DMS153 treated with DMSO at 0.1 percent for 48 hours (cell line): Measurements from ENCODE around the gene AMER3.
A peak's percentile ranks its signal among the peaks of the same experiment; 100 is the strongest.

Experiments used
- DNase-seq: peaks from one replicate; lab custom pipeline; 2025; ENCODE audit not compliant: unreplicated experiment; lab: John Stamatoyannopoulos, UW

The AMER3 gene

DNA sequence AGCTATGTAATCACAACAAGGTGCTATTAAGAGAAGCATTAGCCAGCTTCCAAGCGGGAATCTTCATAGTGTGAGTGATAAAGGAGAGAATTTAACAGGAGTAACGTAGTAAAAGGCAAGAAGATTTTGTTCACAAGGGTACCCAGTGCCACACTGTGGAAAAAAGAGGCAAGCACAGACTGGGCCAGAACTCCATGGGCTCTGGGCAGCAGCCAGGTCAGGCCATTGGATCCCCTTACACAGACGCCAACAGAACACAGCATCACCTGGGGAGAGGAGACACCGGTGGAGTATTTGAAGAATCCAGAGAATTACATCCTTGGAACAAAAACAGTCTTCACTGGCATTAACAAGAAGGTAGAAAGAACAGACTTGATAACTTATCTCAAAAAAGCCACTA, 21.2 kb downstream of the AMER3 start:
- no peak for DNase-seq

DNA sequence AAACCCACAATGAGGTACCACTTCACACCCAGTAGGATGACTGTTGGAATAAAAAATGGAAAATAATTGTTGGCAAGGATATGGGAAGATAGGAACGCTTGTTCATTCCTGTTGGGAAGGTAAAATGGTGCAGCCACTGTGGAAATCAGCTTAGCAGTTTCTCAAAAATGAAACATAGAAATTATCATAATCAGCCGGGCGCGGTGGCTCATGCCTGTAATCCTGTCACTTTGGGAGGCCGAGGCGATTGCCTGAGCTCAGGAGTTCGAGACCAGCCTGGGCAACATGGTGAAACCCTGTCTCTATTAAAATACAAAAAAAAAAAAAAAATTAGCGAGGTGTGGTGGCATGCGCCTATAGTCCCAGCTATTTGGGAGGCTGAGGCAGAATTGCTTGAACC, 23.4 kb downstream of the AMER3 start:
- no peak for DNase-seq

DNA sequence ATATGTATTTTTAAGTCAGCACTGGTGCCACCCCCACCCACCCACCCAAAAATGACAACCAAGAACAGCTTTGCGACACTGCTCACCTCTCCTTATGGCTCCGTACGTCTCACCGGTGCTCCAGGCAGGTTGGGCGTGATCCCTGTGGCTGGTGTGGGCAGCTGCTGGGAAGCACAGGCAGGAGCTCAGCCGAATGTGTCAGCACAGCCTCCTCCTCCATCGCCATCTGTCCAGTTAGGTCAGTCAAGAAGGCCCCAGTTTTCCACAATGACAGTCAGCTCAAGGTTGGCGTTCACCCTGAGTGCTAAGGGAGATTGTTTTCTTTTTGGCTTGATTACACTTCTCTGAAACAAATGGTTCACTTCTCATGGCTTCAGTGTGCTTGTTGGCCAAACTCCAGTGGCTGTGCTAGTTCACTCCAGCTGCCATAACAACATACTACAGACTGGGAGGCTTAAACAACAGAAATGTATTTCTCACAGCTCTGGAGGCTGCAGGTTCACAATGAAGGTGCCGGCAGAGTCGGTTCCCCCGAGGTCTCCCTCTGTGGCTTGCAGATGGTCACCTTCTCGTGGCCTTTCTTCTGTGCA, 30.2 kb downstream of the AMER3 start:
- no peak for DNase-seq

DNA sequence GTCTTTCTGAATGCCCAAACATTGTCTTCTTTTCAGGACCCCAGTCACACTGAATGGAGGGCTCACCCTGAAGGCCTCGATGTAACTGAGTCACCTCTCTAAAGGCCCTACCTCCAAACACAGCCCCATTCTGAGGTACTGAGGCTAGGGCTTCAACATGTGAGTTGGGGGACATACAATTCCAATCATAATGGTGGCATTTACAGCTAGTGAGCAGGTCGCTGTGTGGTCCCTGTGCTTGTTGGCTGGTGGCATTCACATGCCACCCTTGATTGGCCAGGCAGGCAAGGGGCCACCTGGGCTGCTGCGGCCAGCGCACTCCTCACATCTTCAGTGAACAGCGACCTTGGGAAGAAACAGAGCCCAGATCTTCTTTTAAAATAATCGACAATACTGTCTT, 30.7 kb downstream of the AMER3 start:
- no peak for DNase-seq

DNA sequence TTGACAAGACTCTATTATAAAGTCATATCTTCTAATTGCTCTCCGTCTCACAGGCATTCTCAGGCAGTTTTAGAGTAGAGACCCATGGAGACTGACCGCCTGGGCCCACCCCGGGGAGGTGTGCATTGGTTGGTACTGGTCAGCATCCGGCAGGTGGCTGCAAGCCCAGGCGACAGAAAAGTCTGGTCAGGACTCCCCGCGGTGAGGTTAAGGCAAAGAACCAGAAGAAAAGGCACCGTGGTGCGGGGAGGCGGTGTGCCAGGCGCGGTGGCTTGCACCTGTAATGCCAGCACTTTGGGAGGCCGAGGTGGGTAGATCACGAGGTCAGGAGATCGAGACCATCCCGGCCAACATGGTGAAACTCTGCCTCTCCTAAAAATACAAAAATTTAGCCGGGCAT, 32.5 kb downstream of the AMER3 start:
- no peak for DNase-seq

DNA sequence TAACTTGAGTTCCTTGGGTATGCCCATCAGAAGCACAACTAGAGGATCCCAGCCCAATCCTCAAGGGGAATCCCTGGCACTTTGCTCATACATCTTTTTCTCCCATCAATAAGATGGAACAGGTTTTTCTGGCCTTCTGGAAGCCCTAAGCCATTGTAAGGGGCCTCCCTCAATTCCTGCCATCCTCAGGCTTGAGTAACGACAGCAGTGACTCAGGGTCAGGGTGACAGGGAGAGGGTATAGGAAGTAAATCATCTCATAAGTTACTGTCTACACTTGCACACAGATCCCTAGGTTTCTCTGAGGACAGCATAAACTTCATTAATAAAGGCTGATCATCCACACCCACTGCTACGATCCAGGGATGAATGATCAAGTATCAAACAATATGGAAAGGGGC, 35.0 kb downstream of the AMER3 start:
- no peak for DNase-seq

DNA sequence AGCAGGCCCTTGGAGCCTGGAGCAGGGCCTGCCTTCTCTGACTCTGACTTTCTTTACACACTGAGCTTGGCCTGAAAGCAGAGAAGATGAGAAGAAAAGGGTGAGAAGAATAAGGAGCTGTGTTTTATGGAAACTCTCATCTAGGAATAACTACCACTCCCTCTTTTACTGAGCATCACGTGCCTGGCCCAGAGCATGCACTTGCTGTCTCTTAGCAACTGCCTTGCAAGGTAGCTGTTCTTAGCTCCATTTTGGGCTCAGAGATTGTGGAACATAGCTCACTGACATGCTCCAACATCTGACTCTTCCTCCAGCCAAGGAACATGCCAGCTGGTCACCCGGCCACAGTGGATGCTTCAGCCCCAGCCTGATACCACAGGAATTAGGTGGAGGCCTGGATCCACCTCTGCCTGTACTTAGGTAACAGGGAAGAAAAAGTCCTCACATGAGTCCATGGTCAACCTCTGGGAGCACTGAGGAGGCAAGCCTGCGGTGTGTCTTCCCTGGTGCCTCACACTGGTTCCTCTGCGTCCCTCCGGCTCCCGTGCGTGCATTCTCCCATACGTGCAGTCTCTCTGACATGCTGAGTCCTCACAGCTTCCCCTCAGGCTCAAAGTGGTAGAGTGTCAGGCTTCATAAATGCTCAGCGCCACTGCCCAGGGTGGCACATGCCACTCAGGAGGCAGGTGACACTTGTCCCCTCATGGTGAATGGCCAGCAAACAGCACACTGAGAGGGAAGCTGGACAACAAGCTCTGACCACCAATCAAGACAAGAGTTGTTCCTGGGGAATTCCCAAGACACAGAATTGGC, 35.7 kb downstream of the AMER3 start:
- no peak for DNase-seq

DNA sequence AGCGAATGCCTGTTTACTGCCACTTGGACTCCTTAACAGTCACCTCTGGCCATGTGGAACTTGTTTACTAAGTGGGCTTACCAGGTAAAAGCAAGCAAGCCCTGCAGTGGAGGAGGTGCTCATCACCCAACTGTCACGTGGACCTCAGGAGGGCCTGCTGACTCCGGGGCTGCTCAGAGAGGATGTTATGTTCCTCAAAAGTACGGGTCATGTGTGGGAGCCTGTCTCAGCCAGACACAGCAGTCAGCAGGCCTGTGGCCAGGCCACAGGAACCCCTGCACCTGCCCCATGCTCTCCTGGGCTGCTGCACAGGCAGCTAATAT, 36.2 kb downstream of the AMER3 start:
- no peak for DNase-seq

DNA sequence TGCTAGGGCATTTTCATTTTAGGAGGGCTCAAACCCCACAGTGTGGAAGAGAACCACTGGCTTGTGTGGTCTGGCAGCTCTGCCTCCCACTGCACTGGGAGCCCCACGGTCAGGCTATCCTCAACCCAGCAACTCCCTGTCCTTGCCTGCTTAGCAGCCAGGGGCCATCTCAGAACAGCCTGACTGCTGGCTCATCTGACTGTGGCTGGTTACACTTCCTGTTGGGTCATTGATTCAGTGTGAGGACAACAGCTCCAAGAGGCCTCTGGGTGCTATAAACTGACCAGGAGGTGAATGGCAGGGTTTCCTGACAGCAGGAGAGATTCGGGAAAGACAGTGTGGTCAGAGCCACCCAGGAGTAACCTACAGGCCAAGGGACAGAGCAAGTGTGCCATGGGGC, 40.1 kb downstream of the AMER3 start:
- DNase-seq = no peak

DNA sequence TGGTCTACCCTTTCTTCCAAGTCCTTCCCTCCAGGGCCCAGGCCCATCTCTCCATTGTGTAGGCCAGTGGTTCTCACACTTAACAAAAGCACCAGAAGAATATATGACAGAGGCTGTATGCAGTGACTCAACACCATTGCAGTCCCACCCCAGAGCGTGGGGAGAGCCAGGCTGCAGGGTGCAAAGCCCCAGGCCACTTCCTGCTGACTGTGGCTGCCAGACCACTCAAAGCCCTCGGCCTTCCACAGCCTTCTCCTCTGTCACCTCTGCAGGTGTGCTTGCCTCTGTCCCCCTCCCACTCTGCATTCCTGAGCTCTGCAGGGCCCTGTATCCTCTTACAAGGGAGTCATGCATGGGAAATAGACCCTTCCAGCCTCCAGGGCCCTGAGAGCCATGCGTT, 41.0 kb downstream of the AMER3 start:
- DNase-seq = no peak

DNA sequence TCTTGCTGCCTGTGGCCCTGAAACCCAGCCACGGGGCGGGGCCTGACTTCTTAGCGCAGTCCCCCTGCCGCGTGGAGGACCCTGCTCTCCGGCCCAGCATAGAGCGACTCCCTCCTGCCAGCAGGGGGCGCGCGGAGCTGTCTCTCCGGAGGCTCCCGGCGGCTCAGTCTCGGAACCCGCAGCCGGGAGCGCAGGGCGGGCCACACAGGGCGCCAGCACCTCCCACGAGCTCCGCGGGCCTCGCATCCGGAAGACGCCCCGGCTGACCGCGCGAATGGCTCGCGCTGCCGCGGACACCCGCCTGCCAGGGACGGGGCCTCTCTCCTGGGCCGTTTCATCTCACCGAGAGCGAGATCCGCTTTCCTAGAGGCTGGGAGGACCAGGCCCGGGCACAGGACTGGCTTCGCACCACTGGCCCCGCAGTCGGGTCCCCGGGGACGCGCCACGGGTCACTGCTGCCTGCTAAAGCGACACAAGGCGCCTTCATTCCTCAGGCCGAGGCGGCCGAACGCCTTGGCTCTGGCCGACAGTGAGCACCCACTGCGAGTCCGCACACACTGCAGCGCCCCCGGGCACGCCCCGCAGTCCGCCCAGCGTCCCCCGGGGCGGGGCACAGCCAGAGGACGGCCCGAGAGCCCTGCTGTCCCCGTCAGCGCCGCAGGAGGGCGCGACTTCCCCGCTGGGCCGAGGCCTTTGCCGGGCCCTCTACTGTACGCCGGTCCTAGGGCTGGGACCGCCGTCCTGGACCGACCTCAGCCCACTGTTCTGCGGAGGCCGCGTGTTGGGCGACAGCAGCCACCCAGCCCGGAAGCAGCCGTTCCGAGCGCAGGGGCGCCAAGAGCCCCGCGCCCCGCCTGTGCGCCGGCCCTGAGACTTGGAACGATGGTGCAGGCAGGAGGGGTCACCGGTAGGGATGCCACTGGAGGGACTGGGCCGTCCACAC, 42.4 kb downstream of the AMER3 start:
- peak; percentile 56 for DNase-seq

DNA sequence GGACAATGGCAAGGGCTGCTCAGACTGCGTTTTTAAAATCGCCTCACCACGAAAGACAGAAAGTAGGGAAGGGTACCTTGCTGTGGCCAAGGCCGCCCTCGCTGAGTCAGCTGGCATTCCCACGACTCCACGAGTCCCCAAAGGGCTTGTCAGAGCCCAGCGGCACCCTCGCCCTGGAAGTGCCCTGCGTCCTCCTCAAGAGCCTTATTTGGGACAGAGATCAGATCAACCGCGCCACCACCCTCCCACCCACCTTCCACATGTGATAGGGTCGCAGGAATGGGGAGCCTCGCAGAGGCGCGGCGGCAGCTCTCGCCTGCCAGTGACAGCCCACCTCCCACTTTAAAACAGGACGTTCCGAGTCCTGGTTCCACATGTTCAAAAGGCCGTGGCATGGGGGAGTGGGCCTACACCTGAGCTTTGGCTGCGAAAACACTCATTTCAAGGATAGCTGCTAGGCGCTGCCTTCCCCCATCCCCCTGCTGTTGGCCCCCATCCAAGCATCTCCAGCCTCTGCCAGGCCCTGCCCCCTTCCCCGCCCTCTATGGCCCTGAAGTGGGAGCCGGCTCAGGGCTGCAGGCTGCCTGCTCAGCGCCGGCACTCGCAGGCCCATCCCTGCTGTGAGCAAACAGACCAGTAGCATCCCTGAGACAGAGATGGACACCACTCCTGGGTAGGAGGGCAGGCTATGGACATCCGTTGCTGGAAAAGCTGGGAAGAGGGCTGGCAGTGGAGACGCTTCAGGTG, 43.3 kb downstream of the AMER3 start:
- DNase-seq = peak; percentile 80

DNA sequence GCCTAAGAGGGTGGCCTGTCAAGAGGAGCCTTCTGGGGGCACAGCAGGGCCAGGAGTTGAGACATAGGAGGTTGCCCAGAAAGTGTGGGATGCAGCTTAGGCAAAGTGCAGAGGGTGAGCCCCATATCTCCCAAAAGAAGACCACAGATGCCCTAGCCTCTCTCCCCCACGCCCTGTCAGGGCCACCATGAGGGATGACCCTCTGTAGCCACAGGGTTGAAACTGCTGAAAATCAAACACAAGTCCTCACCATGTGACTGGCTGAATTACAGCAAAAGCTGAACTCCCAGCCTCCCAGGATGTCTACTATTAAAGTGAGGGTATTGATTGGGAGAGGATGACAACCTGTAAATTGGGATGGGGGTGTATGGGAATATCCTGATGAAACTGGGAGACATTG, 44.0 kb downstream of the AMER3 start:
- DNase-seq = no peak

DNA sequence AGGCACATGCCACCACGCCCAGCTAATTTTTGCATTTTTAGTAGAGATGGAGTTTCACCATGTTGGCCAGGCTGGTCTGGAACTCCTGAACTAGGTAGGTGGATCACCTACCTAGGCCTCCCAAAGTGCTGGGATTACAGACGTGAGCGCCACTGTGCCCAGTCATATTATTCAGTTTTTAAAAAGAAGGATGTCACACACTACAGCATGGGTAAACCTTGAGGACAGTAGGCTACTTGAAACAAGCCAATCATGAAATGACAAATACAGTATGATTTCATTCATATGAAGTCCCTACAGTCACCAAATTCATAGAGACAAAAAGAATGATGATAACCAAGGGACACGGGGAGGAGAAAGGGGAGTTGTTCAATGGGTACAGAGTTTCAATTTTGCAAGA, 50.3 kb downstream of the AMER3 start:
- no peak for DNase-seq

DNA sequence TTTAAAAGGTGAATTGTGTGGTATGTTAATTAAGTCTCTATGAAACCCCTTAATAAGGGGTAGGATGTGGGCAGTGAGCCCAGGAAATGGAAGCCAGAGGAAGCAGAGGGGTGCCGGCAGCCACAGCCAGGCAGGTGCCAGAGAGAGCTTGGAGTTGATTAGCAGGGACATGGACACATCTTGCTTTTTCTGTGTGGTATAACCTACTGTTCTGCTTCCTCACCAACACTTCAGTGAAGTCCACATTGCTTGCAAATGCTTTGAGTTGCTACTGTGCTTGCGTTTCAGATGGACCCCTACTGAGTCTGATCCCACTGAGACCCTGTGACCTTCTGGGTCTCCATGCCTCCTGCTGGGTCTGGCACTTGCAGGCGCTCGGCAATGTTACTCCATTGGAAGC, 51.0 kb downstream of the AMER3 start:
- peak; percentile 12 for DNase-seq

DNA sequence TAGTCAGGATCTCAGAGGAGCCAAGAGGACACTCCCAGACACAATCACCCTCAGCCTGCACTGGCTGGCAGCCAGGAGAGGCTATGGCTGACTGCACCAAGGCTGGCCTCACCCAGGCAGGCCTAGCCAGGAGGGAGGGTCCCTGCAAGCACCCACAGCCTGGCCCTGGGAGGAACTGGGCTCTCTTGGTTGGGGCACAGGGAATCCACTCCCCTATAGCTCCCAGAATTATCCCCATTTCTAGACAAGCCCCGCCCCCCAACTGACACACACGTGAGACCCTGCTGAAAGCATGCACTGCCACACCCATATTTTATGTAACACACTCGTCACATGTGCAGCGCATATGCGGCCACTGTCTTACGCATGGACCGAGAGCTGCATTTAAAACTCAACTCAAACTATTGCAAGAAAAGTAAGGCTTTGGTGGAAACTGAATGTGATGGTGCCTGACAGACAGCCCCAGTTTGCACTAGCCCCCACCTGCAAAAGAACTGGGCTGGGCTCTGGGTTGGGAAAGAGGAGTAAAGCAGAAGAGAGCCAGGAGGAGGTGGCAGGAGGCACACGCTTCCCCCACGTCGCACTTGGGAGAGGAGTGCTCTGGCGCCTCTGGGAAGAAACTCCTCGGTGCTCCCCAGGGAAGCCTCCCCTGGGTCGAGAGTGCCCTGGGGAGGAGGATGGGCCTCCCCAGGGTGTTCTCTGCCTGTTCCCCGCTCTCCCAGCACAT, 52.5 kb downstream of the AMER3 start:
- DNase-seq = no peak

DNA sequence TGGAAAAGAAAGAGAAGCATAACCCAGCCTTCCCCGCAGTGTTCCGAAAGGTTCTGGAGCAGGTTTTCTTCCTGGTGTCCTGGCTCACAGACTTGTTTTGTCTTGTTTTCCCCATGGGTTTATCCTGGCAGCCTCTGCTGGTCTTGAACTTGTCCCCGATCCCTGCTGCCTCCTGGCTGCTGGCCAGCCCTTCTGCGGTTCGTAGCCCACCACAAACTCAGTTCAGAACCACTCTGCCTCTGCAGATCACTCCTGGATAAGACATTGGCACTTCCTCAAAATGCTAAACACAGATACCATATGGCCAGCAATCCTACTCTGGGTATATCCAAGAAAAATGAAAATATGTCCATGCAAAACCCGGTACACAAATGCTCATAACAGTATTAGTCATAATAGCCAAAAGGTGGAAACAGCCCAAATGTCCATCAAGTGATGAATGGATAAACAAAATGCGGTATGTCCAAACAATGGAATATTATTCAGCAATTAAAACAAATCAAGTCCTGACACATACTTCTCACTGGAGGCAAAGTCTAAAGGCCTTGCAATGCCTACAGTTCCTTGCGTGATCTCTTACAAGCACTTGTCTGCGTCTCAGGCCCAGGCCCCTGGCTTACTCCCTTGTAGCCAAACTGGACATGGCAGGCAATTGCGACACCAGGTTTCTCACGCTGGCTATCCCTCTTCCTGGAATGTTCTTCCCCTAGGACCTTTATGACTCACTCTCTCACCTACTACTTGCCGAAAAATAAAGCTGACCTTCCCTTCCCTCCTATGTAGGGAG, 53.3 kb downstream of the AMER3 start:
- no peak for DNase-seq

DNA sequence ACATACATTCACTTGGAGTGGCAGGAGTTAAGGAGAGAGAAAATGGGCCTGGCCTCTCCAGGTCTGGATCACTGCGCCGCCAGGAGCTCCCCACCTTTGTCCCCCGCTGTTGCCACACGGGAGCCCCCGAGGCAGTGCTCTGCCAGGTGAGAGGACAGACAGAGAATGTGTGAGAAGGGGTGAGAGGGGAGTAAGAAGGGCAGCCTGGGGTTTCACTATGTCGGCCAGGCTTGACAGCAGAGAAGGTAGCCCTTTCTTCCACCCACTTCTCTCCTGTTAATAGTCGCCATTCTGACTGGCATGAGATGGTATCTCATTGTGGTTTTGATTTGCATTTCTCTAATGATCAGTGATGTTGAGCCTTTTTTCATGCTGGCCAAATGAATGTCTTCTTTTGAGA, 55.1 kb downstream of the AMER3 start:
- no peak for DNase-seq

DNA sequence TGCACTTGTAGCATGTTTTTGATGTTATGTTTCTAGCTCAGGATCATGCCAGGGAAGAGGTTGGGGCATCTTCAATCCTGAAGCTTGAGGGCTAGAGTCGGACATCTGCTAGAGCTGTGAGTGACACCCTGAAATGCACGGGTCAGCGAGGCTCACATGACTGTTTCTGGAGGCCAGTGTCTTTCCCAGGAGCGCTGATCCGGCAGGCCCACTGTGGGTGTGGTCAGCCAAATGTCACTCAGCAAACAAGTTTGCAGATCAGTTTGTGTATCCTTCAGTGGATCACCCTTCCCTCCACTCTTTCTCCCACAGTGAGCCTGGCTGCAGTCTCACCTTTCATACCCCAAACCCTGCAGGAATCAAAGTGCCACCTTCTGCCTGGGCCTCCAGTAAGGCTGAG, 58.4 kb downstream of the AMER3 start:
- no peak for DNase-seq
